ENCODE results near the gene ZRANB1.

ZRANB1 gene

DNA sequence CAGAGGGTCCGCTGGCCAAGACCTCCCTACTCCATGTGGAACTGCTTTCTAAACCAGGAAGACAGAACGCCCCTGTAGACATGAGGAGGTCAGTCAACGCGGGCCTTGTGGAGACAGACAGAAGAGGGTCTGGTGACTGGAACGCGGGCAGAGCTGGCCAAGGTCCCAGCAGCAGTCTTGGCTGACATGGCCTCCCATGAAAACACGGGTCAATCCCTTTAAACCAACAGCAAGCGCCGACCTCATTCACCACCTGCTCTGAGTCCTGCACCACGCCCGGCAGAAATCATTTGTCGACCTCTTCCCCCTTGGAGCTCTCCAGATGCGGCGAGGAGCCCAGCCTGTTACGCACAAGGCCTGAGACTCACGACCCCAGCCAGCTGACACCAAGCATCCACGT lies 78.5 kb downstream of the ZRANB1 start:
- DNase-seq (ENCODE audit: low read depth), result no peak

DNA sequence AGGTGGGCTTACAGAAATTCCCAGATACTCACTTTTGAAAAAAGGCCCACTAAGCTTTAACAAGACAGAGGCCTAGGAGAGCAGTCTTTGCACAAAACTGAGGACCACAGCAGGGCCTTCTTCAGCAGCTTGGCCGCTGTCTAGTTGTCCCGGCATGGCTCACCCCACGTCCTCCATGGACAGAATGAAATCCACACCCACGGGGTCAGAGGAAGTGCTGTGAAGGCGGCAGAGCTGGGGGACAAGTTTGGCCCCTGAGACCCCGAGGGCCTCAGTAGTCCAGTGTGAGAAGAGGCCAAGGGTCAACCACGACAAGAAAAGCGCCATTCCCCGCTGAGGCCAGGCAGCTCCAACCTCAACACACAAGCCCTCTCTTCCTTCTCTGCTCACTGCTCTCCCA lies 78.9 kb downstream of the ZRANB1 start:
- DNase-seq (ENCODE audit: low read depth), result no peak

DNA sequence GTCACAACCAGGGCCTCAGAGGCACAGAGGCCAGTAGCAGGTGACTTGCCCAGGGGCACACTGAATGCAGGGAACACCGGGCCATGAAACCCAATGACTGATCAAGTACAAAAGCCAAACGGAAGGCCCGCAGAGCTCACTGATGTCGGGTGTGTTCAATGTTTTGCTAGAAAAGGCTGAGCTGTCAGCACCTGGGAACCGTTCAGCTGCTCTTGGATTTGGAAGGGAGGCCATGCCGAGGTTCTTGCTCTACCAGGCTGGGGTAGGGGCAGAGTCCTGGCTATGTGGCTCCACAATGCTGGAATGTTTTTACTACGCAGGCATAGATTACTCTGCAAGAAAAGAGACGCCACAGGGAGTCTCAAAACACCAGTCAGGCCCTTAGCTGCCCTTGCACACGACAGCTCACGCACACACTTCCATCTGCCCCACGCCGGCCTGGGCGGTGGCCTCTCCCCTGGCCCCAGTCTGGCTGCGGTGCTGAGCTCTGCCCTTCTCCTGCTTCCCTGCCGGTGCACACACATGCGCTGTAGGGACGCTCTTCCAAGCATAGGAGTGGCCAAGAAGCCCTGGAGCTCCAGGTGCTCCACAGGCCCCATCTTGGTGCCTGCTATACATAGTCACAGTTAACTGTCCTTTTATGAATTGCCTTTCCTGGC lies 79.9 kb downstream of the ZRANB1 start:
- no peak for DNase-seq (ENCODE audit: low read depth)

DNA sequence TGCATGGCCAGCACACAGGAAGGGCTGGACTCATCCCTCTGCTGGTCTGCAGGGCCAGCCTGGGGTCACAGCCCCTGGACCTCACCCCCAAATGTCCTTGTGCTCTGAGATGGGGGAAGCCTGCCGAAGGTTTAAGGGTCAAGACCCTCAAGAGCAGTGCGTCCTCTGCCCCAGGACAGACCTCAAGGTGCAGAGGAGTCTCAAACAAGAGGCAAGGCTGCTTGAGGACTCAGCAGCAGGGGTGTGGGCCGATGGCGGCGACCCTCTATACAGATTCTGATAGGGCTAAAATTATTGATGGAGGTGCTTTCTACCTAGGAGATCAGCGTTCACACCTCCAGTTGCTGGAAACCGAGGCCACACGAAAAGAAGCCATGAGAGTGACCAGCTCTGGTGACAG lies 80.7 kb downstream of the ZRANB1 start:
- DNase-seq (ENCODE audit: low read depth), result no peak

DNA sequence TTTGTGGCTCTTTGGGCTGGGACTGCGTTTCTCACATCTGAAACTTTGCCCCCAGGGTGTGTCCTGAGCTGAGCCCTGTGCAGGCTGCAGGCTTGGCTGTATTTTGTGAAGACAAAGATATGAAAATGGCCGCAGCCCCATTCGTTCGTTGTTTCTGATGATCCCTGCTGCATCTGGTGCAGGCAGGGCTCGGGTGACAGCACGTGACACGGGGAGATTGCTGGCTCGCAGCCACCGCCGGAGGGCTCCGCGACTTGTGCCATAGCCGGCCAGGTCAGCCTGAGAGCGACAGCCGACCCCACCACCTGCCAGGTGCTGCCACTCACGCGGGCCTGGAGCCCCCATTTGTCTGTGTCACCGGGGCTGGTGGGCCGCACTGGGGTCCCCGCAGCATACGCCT lies 81.3 kb downstream of the ZRANB1 start:
- DNase-seq (ENCODE audit: low read depth), result no peak

- no peak for DNase-seq (ENCODE audit: low read depth)
These were observed 82.1 kb downstream of the ZRANB1 start for GRCh38 chr10:125023862-125024496.

GRCh38 chr10:125024497-125025234 lies 82.7 kb downstream of the ZRANB1 start:
- DNase-seq (ENCODE audit: low read depth), result no peak

- DNase-seq (ENCODE audit: low read depth), result no peak
These were observed 83.4 kb downstream of the ZRANB1 start for GRCh38 chr10:125025341-125025740.

DNA sequence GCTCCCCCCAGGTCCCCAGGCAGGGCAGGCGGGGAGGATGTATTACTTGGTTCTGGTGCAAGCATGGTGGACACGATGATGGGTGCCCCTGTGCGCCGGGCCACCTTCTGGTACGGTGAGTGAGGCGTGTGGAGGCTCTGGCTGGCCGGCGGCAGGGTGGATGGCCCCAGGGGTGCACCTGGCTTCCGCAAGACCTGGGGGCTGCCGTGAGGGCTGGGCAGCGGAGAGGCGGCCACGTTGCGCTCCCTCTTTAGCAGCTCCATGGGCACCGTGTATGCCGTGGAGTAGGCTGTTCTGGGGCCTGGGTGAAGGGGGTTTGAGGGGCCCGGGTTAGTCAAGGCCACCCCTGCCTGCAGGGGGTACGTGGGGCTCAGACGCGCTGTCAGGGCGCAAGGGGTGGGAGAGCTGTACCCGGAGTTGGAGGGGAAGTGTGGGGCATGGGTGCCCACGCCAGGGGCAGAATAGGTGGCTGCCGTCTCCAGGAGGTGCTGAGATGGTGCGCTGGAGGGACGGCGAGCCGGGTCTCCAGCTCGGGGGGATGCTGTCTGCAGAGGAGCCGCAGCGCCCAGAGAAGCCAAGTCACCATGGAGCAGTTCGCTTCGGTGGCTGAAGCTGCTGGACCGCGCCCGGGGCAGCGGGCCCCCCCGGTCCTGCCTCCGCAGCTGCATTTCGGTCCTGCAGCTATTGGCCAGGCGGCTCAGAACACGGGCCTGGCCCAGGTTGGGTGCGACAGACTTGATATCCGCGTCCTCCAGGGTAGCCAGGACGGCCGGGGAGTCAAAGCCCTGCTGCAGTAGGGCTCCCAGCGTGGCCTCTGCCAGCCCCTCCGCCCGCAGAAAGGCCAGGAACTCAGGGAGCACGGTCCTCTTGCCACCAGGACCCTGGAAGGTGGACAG lies 84.4 kb downstream of the ZRANB1 start:
- DNase-seq (ENCODE audit: low read depth), result no peak

DNA sequence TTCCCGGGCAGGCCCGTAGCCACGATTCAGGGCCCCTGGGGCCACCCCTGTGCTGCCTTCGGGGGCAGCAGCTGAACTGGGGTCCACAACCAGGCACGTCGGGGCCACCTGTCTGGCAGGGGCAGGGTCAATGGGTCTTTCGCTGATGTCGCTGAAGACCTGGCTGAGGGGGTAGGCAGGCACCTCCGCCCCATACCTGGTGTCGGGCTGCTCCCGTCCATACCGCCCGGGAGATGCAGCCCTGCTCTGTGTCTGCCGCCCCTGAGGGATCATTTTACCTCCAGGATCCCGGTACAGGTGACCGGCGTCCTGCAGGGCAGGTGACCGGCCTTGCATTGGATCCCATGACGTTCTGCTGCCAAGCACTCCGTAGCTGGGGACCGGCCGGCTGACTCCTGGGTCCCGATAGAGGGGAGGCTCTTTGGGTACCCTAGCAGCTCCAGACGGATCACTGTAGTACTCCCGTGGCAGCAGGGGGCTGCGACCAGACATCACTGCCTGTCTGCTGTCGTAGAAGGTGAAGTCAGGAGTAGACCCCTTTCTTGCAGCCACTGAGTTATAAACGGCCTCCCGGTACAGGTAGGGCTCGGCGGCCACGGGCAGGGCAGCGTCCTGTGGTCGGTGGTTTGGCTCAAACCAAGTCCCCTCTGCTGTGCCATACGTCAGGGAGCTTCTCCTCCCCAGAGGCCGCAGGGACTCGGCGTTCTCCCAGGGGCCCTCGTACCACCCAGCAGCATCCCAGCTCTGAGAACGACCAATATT lies 85.2 kb downstream of the ZRANB1 start:
- DNase-seq (ENCODE audit: low read depth), result no peak

- no peak for DNase-seq (ENCODE audit: low read depth)
These were observed 86.2 kb downstream of the ZRANB1 start for GRCh38 chr10:125027871-125028869.

DNA sequence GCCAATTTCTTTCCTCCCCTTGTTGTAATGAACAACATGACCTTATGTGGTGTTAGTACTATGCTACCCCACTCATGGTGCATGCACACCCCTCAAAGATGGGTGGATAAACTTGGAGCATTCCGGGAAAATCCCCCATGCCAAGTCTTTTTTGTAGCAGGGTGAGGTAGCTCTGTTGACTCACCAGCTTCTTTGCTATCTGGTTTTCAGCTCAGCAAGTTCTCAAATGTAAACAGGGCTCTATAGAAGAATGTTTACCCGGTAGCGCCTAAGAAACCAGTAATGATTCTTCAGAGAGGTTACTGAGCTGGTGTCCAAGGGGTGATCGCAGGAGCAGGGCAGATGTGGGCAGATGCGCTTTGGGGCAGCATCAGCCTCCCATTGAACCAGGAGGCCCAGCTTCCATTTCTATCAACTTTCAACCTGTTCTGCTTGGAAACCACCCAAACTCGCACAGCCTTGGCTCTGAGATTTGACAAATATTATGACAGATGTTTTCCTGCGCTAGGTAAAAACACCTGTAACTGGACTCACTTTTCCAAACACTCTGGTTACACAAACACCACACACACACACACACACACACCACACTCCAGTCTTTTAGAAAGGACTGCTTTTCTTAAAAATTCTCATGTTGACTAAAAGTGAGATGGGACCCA lies 87.8 kb downstream of the ZRANB1 start:
- DNase-seq (ENCODE audit: low read depth), result no peak

DNA sequence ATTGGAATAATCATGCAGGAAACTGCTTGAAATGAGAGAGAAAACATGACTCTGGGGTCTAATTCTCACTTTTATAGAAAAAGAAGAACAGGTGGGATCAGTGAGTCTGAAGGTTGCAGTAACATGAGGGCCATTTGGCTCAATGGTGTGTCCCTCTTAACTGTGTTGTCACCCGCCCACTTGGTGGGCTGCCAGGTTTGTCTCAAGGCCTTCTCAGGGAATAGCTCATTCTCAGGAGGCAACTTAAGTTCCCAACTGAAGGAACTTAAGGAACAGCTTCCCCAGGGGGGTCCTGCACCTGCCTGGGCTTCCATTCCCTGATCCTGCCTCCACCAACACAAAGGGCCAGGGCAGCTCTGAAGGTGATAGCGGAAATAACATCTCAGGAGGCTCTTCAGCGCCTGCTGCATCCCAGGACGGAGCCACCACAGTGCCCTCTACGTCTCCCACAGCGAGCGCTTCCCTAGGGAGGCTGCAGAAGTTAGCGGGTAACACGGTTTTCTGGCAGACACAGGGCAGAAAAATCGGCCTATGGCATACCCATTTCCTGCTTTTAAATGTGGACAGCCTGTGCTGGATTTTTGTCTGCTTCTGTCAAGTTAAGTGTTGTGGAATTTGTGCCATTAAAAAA lies 88.8 kb downstream of the ZRANB1 start:
- no peak for DNase-seq (ENCODE audit: low read depth)

- no peak for DNase-seq (ENCODE audit: low read depth)
These were observed 90.6 kb downstream of the ZRANB1 start for GRCh38 chr10:125032474-125033020.

DNA sequence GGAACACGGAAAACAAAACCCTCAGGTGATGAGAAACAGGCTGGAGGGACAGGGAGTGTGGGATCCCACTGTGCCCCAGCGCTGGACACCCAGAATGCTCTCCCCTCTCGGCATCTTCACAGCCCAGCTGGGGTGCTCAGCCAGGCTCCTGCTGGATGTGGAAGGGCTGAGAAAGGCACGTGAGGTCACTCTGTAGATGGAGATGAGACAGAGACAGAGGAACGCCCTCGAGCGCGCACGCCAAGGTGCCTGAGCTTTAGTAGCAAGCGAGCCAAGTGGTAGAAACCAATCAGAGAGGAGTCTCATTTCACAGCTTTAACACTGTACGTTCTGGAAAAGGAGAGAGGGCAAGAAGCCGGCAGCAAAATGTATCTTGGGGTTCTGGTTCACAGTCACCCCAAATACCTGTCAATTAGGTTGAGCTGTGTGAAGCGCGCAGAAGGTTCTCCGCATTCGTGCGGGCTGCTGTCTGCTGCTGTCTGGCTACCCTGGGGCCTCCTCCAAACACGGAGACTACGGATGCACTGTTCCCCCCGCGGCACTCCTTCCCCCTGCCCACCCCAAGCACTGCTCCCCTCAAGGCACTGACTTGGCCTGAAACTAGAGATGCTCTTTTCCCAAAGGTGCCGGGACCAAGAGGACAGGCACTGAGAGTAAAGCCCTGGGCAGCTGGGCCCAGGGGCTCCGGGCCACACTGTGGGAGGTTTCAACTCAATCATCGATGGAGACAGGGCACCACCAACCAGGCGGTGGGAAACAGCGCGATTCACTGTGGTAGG lies 91.4 kb downstream of the ZRANB1 start:
- no peak for DNase-seq (ENCODE audit: low read depth)

DNA sequence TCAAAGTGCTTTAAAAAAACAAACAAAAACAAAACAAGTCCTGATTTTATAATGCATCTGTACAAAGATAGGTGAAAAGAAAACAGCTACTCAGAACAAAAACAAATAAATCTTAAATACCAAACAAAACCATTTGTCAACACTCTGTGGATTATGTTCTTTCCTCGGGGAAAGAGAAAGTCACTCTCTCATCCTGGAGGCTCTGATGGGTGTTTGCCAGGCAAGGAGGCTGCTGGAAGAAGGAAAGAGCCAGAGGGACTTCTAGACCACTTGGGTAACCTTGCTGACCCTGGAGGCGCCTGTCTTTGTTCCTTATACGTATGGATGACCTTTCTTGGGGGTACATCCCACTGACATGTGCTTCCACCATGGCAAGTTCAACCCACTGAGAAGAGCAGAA lies 92.8 kb downstream of the ZRANB1 start:
- DNase-seq (ENCODE audit: low read depth), result no peak

DNA sequence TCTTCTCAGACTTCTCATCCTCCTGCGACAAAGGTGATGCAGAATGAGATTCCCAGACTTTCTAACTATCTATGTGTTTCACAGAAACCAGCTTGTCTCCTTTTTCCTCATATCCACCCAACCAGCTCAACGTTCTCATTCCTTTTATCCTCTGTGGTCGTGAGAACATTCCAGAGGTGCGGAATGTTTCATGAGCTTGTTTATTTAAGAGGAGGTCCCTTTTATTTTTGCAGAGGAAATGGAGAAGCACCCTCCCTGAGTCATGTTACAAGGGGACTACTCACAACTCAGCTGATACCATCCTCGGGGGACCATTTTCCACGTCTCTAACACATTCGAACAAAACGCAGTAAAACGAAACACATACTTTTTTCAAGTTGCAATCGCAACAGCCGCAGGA lies 93.2 kb downstream of the ZRANB1 start:
- peak; percentile 72 for DNase-seq (ENCODE audit: low read depth)
